Body of pancreas (tissue), 4 donors: Measurements from ENCODE around the gene ZNF511.

Experiments used
- CTCF ChIP-seq, 7 experiments: fragments of 450-650 bp in 4 of 7; fragments of 200-600 bp in 3 of 7; sonication (generic) in 3 of 7; IDR thresholded peaks; one replicate each; pipeline ENCODE4 v1.5.1; 2016 to 2019; ENCODE audit warnings: antibody characterized with exemption in 7 of 7
- POLR2A ChIP-seq, 3 donors: fragments of 450-650 bp; IDR thresholded peaks; one replicate each; pipeline ENCODE4 v1.6.1; 2016; ENCODE audit warnings: antibody characterized with exemption in 3 of 3, mild to moderate bottlenecking in 2 of 3

GRCh38 chr10:133277993-133278576 lies 30.6 kb upstream of the ZNF511 start:
- no peak for TF ChIP-seq CTCF (IDR thresholded peaks at IDR 0.05)
- no peak for TF ChIP-seq POLR2A (IDR thresholded peaks at IDR 0.05)
